ENCODE data around the gene STMN3.

DNA sequence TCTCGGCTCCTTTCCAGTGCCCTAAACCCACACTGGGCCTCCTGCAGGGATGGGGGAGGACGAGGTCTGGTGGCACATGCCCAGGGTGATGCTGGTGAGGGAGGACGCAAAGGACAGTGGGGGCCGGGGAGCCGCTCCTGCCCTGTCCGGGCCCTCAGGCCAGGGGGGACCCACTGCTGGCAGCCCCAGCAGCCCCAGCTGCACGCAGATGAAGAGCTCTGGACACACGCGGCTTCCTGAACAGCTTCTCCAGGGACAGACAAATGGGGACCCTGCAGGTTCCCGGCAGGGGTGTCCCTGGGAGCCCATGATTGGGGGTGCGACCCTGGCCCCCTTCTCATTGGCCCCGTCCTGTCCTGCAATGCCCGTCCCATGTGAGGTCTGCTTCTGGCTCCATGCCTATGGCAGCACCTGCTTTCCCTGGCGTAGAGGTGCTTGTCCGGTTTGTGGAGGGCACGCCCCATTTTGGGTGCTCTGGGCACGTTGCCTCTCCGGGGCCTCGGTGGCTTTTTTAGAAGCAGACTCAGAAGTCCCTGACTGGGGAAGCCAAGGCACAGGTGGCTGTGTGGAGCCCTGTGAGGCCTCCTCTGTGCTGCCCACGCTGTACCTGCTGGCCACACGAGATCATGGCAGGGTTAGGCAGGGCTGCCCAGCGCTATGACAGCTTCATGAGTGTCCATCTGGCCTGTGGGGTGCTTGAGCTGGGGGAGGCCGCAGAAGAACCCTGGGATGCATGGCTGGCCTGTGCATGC, 27.8 kb upstream of the STMN3 start:
- TF ChIP-seq, protein P1, sequence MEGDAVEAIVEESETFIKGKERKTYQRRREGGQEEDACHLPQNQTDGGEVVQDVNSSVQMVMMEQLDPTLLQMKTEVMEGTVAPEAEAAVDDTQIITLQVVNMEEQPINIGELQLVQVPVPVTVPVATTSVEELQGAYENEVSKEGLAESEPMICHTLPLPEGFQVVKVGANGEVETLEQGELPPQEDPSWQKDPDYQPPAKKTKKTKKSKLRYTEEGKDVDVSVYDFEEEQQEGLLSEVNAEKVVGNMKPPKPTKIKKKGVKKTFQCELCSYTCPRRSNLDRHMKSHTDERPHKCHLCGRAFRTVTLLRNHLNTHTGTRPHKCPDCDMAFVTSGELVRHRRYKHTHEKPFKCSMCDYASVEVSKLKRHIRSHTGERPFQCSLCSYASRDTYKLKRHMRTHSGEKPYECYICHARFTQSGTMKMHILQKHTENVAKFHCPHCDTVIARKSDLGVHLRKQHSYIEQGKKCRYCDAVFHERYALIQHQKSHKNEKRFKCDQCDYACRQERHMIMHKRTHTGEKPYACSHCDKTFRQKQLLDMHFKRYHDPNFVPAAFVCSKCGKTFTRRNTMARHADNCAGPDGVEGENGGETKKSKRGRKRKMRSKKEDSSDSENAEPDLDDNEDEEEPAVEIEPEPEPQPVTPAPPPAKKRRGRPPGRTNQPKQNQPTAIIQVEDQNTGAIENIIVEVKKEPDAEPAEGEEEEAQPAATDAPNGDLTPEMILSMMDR (IDR thresholded peaks at IDR 0.05): no peak
- TF ChIP-seq POLR2A (IDR thresholded peaks at IDR 0.05) (no peak), EP300 (IDR thresholded peaks at IDR 0.05) (no peak), POLR2AphosphoS5 (IDR thresholded peaks at IDR 0.05) (no peak)
